ENCODE measurements around the gene PLEKHH2.

GRCh38 chr2:43648994-43649701 is 12.1 kb downstream of the PLEKHH2 start:
- TF ChIP-seq FOXP2 (optimal IDR thresholded peaks at IDR 0.05; ENCODE audit: control extremely low read depth, extremely low read length, insufficient read depth) (no peak), EZH2 (IDR thresholded peaks at IDR 0.05) (no peak), POLR2AphosphoS5 (IDR thresholded peaks at IDR 0.05; ENCODE audit: borderline replicate concordance, low read depth, low read length) (no peak)

All from SK-N-MC (cell line).